ENCODE results near the gene HS3ST1.

DNA sequence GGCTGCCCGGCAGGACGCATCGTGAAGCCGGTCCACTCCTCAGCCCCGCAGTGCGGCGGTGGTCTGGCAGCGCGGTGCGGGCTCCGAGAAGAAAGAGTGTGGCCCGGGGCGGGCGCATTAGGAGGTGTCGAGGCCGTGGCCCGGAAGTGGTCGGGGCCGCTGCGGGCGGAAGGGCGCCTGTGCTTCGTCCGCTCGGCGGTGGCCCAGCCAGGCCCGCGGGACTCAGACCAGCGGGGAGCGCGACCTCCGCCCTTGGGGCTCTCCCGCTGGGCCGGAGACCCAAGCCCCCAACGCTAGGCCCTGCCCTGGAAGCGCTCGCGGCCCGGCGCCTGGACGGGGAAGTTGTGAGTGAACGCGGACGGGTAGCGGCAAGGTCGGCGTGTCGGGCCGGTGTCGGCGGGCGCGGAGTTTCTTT, 60.0 kb downstream of the HS3ST1 start:
- TF ChIP-seq, protein P1, sequence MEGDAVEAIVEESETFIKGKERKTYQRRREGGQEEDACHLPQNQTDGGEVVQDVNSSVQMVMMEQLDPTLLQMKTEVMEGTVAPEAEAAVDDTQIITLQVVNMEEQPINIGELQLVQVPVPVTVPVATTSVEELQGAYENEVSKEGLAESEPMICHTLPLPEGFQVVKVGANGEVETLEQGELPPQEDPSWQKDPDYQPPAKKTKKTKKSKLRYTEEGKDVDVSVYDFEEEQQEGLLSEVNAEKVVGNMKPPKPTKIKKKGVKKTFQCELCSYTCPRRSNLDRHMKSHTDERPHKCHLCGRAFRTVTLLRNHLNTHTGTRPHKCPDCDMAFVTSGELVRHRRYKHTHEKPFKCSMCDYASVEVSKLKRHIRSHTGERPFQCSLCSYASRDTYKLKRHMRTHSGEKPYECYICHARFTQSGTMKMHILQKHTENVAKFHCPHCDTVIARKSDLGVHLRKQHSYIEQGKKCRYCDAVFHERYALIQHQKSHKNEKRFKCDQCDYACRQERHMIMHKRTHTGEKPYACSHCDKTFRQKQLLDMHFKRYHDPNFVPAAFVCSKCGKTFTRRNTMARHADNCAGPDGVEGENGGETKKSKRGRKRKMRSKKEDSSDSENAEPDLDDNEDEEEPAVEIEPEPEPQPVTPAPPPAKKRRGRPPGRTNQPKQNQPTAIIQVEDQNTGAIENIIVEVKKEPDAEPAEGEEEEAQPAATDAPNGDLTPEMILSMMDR (IDR thresholded peaks at IDR 0.05), result no peak
- no peak for TF ChIP-seq POLR2A (IDR thresholded peaks at IDR 0.05)
